ENCODE results near the gene RPP38. TPM values are rescaled to one million over a fixed set of nuclear protein-coding genes. Genes with fewer than 3 reads are reported as not detected.
A peak's percentile ranks its signal among the peaks of the same experiment; 100 is the strongest.

Gene RPP38, protein sequence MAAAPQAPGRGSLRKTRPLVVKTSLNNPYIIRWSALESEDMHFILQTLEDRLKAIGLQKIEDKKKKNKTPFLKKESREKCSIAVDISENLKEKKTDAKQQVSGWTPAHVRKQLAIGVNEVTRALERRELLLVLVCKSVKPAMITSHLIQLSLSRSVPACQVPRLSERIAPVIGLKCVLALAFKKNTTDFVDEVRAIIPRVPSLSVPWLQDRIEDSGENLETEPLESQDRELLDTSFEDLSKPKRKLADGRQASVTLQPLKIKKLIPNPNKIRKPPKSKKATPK
- total RNA-seq (2014; rRNA removed; shearing (Covaris generic)) (8.0 and 8.9 TPM in 2 replicates), polyA plus RNA-seq (2016; fragmentation: Nextera tagmentation; extraction: Ambion mirVana) (19.0 and 22.1 TPM in 2 replicates)

DNA sequence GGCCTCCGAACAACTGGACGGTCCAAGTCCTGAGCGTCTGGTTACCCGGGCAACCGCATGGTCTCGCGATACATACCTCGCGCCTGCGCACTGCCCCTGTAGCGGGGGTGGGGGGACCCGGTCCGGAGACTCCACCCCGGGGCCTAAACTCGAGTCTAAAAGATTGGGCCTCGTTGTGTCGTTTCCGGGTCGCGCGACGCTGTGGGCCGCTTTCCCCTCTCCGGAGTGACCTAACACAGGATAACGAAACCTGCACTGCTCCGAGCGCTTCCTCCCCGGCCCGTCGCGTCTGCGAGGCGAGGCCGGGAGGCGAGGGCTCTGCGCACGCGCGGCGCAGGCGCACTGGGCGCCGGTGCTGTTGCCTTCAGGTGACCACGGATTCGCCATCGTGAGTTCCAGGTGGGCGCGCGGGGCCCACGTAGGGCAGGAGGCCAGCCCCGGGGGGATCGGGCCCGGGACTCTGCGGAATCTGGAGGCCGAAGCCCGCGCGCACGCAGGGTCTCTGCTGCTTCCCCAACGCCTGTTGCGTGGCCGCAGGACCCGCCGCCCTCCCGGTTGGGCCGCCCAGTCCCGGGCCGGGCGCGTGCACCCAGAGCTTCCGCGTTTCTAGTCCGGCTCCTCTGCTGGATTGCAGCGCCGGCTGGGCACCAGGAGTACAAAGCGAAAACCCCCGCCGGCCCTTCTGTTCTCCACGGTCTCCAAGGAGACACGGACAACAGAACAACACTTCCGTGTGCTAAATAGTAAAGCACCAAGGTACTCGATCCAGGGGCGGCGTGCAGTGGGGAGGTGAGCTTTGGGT, at the start of gene RPP38:
TSS of gene RPP38 (plus strand) at position 345 of the 802 bp plus-strand sequence. CDS start 5,960 bp downstream, outside the sequence.
- peak; percentile 98 for DNase-seq
- peaks cover 46% of the 10 kb centered on the region for H3K79me2 ChIP-seq (ENCODE audit: insufficient read depth)
- in situ Hi-C loops (cut with MboI) = no loop called here
- H3K4me3 ChIP-seq = peak within 1 kb of the TSS; percentile 87
- no peak for TF ChIP-seq EZH2 (IDR thresholded peaks at IDR 0.05; ENCODE audit: insufficient read depth, poor library complexity, severe bottlenecking)
- no peak for TF ChIP-seq EZH2phosphoT487 (IDR thresholded peaks at IDR 0.05; ENCODE audit: insufficient read depth, low read depth)
- no peaks in the 10 kb centered on the region for H3K9me2 ChIP-seq (ENCODE audit: insufficient read depth)
- peak within 1 kb of the TSS; percentile 94 for H3K27ac ChIP-seq
- peaks cover under 1% of the 10 kb centered on the region; the same call in 1 of the 2 replicates for H3K36me3 ChIP-seq (ENCODE audit: low read depth)
- H3K4me2 ChIP-seq (ENCODE audit: unreplicated experiment) = peak within 1 kb of the TSS; percentile 94
- peaks cover 13% of the 10 kb centered on the region for H3K4me1 ChIP-seq (ENCODE audit: insufficient read depth)
- H3K9ac ChIP-seq = peak within 1 kb of the TSS; percentile 95
- no peaks in the 10 kb centered on the region for H3K9me3 ChIP-seq (ENCODE audit: low read depth)
- no peaks in the 10 kb centered on the region for H4K20me1 ChIP-seq (ENCODE audit: insufficient read depth)
- WGBS, 2 experiments (ENCODE audit: low coverage in 1 of 2, low lambda C conversion rate in 2 of 2, missing lambda C conversion rate in 2 of 2) = 1% methylated on average over 57 to 69 of the region's 84 CpGs
- no peaks in the 10 kb centered on the region for H3K27me3 ChIP-seq (replicated peaks; ENCODE audit: insufficient read depth)
- H3F3A ChIP-seq (ENCODE audit: insufficient read depth) = peaks cover 5% of the 10 kb centered on the region; the same call in 1 of the 2 replicates
- peak within 1 kb of the TSS; percentile 100 for H2AFZ ChIP-seq

- H3K9me3 ChIP-seq (ENCODE audit: low read depth) = no peaks in the 10 kb centered on the region
- in situ Hi-C loops (cut with MboI) = no loop called here
- no peaks in the 10 kb centered on the region for H3K27me3 ChIP-seq (replicated peaks; ENCODE audit: insufficient read depth)
- no peak overlapping the region for H3K9ac ChIP-seq
- no peak overlapping the region for H2AFZ ChIP-seq
- no peak for TF ChIP-seq EZH2 (IDR thresholded peaks at IDR 0.05; ENCODE audit: insufficient read depth, poor library complexity, severe bottlenecking)
- no peak for TF ChIP-seq EZH2phosphoT487 (IDR thresholded peaks at IDR 0.05; ENCODE audit: insufficient read depth, low read depth)
- H3K4me2 ChIP-seq (ENCODE audit: unreplicated experiment) = no peak overlapping the region
- H3K9me2 ChIP-seq (ENCODE audit: insufficient read depth) = no peaks in the 10 kb centered on the region
- no peaks in the 10 kb centered on the region for H3K36me3 ChIP-seq (ENCODE audit: low read depth)
- no peak overlapping the region for H3K27ac ChIP-seq
- H3K79me2 ChIP-seq (ENCODE audit: insufficient read depth) = no peaks in the 10 kb centered on the region
- H3K4me1 ChIP-seq (ENCODE audit: insufficient read depth) = peaks cover 8% of the 10 kb centered on the region
- no peak overlapping the region for H3K4me3 ChIP-seq
- H4K20me1 ChIP-seq (ENCODE audit: insufficient read depth) = no peaks in the 10 kb centered on the region
- H3F3A ChIP-seq (ENCODE audit: insufficient read depth) = no peaks in the 10 kb centered on the region
- no peak for DNase-seq
These were observed 47.6 kb upstream of the RPP38 start for GRCh38 chr10:15049533-15049932.

GRCh38 chr10:15052121-15052520, 45.0 kb upstream of the RPP38 start:
- Histone ChIP-seq H3K4me2 (ENCODE audit: unreplicated experiment) (no peak overlapping the region), H3K27me3 (replicated peaks; ENCODE audit: insufficient read depth) (no peaks in the 10 kb centered on the region), H3K4me1 (ENCODE audit: insufficient read depth) (no peaks in the 10 kb centered on the region), H3K9me2 (ENCODE audit: insufficient read depth) (no peaks in the 10 kb centered on the region), H3K27ac (no peak overlapping the region), H3K4me3 (no peak overlapping the region), H3K79me2 (ENCODE audit: insufficient read depth) (no peaks in the 10 kb centered on the region), H3K9me3 (ENCODE audit: low read depth) (no peaks in the 10 kb centered on the region), H4K20me1 (ENCODE audit: insufficient read depth) (no peaks in the 10 kb centered on the region), H3F3A (ENCODE audit: insufficient read depth) (no peaks in the 10 kb centered on the region), H3K36me3 (ENCODE audit: low read depth) (no peaks in the 10 kb centered on the region), H3K9ac (no peak overlapping the region), H2AFZ (no peak overlapping the region)
- no peak for DNase-seq
- WGBS, 2 experiments (ENCODE audit: low coverage in 1 of 2, low lambda C conversion rate in 2 of 2, missing lambda C conversion rate in 2 of 2) = 74 to 78% methylated on average over 7 of the region's 7 CpGs
- in situ Hi-C loops (cut with MboI) = no loop called here
- TF ChIP-seq EZH2phosphoT487 (IDR thresholded peaks at IDR 0.05; ENCODE audit: insufficient read depth, low read depth) = no peak
- no peak for TF ChIP-seq EZH2 (IDR thresholded peaks at IDR 0.05; ENCODE audit: insufficient read depth, poor library complexity, severe bottlenecking)

DNA sequence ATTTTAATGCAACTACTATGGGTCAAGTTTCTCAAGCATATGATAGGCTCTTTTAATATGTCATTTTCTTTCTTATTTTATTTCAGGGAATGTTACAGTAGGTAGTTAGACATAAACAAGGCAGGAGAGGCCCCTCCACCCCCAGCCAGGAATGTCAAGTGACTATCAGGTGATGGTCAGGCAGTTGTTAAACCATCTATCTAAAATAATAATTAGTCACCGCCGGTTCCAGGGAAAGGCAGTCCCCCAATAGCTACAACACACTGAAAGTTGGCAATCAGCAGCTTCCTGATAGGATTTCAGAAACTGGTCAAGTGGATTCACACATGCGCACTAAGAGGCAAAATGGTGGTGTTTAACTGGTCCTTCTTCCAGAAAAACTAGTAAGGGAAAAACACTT, 44.1 kb upstream of the RPP38 start:
- Histone ChIP-seq H3K9ac (no peak overlapping the region), H3K27me3 (replicated peaks; ENCODE audit: insufficient read depth) (0 out of 2 replicates have a peak, but pooled peaks cover 4% of the 10 kb centered on the region), H3K79me2 (ENCODE audit: insufficient read depth) (no peaks in the 10 kb centered on the region), H2AFZ (no peak overlapping the region), H3K4me1 (ENCODE audit: insufficient read depth) (no peaks in the 10 kb centered on the region), H3K27ac (no peak overlapping the region), H4K20me1 (ENCODE audit: insufficient read depth) (no peaks in the 10 kb centered on the region), H3K9me2 (ENCODE audit: insufficient read depth) (no peaks in the 10 kb centered on the region), H3K9me3 (ENCODE audit: low read depth) (no peaks in the 10 kb centered on the region), H3F3A (ENCODE audit: insufficient read depth) (no peaks in the 10 kb centered on the region), H3K36me3 (ENCODE audit: low read depth) (no peaks in the 10 kb centered on the region), H3K4me2 (ENCODE audit: unreplicated experiment) (no peak overlapping the region), H3K4me3 (no peak overlapping the region)
- in situ Hi-C loops (cut with MboI) = no loop called here
- TF ChIP-seq EZH2 (IDR thresholded peaks at IDR 0.05; ENCODE audit: insufficient read depth, poor library complexity, severe bottlenecking) = no peak
- TF ChIP-seq EZH2phosphoT487 (IDR thresholded peaks at IDR 0.05; ENCODE audit: insufficient read depth, low read depth) = no peak
- DNase-seq = no peak
- 80 to 82% methylated on average over 3 of the region's 3 CpGs for WGBS, 2 experiments (ENCODE audit: low coverage in 1 of 2, low lambda C conversion rate in 2 of 2, missing lambda C conversion rate in 2 of 2)
